HG03520 (cell line): ENCODE measurements around the gene RBM48.
"Not testable (repeated sequence)": the region's sequence is repeated elsewhere in the genome, so short reads cannot be mapped to it uniquely, and the experiment has no call there.

Source experiments
- ATAC-seq: cut with Tn5 transposase; IDR thresholded peaks from one replicate; pipeline ENCODE4 v1.9.1; 2021; ENCODE audit warnings: mild to moderate bottlenecking, moderate library complexity; ENCODE audit not compliant: unreplicated experiment

Gene RBM48

GRCh38 chr7:92543542-92543941 lies 14.9 kb downstream of the RBM48 start:
- ATAC-seq: not testable (repeated sequence)

DNA sequence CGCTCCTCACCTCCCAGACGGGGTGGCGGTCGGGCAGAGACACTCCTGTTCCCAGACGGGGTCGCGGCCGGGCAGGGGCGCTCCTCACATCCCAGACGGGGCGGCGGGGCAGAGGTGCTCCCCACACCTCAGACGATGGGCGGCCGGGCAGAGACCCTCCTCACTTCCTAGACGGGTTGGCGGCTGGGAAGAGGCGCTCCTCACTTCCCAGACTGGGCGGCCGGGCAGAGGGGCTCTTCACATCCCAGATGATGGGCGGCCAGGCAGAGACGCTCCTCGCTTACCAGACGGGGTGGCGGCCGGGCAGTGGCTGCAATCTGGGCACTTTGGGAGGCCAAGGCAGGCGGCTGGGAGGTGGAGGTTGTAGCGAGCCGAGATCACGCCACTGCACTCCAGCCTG lies 16.5 kb downstream of the RBM48 start:
- ATAC-seq: not testable (repeated sequence)

DNA sequence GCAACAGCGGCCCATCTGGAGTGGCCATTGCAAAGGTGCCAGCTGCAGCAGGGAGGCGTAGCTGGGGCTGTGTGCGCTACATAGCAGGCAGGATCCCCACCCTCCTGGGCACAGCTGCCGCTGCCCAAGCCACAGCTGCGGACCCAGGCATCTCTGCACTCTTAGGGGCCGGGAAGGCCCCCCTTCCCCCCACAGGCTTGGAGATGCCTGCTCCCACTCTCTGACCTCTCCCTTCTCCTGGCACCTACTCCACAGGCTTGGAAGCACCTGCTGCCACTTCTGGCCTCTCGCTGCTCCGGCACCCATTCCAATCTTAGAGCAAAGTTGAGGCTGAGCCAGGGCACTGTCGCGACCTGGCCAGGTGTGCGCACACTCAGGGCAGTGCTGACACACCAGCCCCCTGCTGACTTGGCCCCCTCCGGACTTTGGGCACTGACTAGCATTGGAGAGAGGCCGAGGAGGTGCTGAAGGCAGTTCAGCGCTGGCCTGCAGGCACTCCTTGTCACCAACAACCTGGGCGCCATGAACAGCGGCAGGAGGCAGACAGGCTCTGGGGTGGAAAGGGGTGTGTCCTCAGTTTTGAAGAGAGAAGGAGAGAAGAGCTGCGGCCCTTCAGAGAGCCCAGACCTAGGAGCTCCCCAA lies 18.4 kb downstream of the RBM48 start:
- no peak for ATAC-seq

- ATAC-seq: no peak
These were observed 19.0 kb downstream of the RBM48 start for GRCh38 chr7:92547579-92547978.

- no peak for ATAC-seq
These were observed 21.6 kb downstream of the RBM48 start for GRCh38 chr7:92550194-92550593.

DNA sequence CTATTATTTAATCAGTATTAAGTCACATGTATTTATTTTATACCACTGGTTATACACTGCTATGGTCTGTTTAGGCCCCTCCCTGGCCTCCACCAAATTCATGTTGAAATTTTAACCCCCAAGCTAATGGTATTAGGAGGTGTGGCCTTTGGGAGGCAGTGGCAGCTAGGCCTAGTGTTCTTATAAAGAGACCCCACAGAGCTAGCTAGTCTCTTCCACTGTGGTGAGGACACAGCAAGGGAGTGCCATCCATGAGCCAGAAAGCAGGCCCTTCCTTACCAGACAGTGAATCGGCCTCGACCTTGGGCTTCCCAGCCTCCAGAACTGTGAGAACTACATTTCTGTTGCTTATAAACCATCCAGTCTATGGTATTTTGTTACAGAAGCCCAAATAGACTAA lies 28.7 kb downstream of the RBM48 start:
- ATAC-seq: no peak

DNA sequence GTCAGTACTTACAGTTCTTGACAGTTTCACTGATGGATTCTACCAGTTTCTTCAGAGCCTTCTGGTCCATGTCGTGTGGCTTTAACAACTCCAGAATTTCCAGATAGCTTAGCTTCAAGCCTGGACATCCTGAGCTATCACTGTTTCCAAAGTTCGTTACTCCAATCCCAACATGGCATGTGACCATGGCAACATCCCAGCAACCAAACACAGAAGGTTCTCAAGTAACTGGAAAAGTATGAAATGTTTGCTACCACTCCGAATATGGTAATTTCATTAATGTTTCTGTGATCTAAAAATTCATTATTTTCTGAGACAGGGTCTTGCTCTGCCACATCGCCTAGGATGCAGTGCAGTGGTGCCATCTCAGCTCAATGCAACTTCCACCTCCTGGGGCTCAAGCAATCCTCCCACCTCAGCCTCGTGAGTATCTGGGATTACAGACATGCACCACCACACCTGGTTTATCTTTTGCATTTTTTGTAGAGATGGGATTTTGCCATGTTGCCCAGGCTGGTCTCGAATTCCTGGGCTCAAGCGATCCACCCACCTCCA lies 29.3 kb downstream of the RBM48 start:
- no peak for ATAC-seq

DNA sequence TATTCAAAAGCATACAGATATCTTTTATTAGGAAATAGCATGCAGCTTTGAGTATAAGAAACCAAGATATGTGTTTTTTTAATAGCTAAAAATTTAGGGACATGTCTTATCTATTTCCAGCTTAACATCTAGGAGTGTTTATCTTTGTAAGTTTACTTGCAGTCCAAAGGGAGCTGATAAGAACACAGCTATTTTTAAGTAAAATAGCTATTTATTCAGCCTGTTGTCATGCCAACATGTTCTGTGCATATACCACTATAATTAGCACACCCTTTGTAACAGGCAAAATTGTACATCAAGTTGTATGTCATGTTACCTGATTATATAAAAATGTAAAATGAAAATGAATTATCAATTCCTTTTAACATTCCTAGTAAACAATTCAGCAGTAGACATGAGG lies 32.0 kb downstream of the RBM48 start:
- no peak for ATAC-seq

DNA sequence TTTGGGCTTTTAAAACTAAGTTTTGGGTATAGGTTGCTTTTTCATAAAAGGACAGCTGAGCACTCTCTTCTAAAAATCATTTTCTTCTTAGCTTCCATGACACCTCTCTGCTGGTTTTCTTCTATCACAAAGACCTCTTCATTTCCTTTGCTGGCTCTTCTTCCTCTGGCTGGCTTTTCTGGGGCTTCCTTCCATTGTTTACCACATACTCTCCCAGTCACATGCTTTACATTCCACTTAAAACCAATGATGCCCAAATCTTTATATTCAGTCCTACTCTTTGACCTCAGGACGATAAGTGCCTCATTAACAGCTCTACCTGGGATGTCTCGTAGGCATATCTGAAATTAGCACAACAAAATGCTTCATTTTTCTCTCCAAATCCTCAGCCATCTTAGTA lies 34.8 kb downstream of the RBM48 start:
- ATAC-seq: no peak

DNA sequence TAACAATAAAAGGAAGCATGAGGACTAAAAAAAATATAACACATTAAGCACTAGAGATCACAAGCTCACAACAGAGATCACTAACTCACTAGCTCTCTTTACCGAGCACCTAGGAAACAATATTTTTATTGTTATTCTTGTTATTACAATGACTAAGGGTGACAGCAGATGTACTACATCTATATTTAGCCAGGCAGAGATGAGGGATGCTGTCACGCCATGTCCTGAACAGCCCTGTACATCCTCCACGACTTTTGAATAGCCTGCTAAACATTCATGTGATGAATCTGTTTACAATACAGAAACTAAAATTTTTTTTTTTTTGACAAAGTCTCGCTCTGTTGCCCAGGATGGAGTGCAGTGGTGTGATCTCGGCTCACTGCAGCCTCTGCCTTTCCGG lies 38.9 kb downstream of the RBM48 start:
- no peak for ATAC-seq

DNA sequence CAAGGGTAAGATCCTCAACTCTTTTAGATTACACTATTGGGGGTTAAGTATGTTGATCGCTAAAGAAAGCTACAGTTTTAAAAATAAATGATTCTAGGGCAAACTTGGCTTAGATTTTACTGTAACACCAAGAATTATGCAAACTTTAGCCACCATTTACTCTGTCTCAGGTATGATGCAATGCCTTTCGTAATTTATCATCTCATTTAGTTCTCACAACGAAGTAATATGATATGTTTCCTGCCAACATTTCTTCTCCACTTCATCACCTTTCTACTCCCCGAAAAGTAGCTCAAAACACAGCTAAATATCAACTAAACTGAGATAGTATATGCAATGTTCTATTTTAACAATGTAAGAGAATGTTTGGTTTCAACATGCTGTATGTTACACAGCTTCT lies 40.5 kb downstream of the RBM48 start:
- no peak for ATAC-seq

DNA sequence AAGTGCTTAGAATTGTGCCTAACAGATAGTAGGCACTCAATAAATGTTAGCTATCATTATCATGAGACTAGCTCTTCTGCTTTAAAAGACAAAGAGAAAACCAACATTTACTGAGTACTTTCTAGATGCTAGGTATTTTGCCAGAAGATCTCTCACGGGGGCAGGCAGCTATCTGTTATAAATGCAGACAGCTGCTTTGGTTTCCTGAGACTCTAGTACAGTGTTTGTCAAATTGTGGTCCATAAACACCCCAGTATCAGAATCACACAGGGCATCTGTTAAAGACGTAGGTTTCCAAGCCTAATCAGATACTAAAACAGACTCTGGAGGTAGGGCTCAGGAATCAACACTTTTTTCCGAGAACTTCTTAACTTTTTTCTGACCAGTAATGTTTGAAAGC lies 47.7 kb downstream of the RBM48 start:
- no peak for ATAC-seq

DNA sequence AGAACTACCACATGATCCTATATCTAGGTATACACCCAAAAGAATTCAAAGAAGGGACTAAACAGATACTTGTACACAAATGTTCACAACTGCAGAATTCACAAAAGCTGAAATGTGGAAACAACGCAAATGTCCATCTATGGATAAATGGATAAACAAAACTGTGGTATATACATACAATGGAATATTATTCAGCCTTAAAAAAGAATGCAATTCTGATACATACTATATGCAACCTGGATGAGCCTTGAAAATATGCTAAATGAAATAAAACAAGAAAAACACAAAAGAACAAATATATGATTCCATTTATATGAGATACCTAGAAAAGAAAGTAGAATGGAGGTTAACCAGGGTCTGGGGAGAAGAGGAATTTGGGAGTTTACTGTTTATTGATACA lies 54.4 kb downstream of the RBM48 start:
- ATAC-seq: no peak

- no peak for ATAC-seq
These were observed 56.4 kb downstream of the RBM48 start for GRCh38 chr7:92584953-92585352.

DNA sequence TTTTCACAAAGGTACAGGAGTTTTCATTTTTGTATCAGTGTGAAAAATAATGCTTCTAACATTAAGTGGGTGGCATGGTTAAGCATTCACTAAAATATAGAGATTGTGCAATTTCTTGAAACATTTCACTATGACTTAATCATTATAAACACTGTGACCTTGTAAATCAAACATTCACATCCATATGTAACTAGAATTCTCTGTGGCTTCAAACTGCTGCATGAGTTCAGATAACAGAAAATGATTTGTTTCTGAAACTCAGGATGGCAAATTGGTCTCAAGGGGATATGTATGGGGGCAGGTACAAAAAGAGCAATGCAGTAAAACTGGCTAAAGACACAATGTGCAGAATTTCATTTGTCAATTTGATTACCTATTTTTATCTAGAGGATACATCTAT lies 57.8 kb downstream of the RBM48 start:
- no peak for ATAC-seq

DNA sequence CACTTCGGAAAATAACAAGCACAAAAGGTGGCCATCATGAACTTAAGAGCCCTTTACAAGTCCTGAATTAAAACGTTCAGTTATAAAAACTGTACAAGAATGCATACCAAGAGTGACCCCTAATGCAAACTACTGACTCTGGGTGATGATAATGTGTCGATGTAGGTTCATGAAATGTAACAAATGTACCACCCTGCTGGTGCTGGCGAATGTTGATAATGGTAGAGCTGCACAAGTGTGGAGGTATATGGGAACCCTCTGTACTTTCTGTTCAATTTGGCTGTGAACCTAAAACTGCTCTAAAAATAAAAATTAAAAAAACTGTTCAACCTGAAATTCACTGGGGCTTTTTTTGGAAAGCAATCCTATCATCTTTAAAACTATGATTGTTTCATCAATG lies 58.2 kb downstream of the RBM48 start:
- no peak for ATAC-seq
